ENCODE results near the gene PHF13. TPM values are rescaled to one million over a fixed set of nuclear protein-coding genes. Genes with fewer than 3 reads are reported as not detected.

Gene PHF13
- total RNA-seq, 1 experiment from 2014 or later: 55.8 TPM

GRCh38 chr1:6628971-6629479 is 15.5 kb downstream of the PHF13 start:
- H3K27ac ChIP-seq (ENCODE audit: insufficient read length, low read depth, low read length): no peak overlapping the region
- H2AFZ ChIP-seq (ENCODE audit: low read length): no peak overlapping the region
- no peak overlapping the region for H3K9ac ChIP-seq (ENCODE audit: extremely low read depth, insufficient read length, low read length)
- H3K18ac ChIP-seq (ENCODE audit: insufficient read length, low read depth, low read length): no peak overlapping the region
- TF ChIP-seq, protein P1, sequence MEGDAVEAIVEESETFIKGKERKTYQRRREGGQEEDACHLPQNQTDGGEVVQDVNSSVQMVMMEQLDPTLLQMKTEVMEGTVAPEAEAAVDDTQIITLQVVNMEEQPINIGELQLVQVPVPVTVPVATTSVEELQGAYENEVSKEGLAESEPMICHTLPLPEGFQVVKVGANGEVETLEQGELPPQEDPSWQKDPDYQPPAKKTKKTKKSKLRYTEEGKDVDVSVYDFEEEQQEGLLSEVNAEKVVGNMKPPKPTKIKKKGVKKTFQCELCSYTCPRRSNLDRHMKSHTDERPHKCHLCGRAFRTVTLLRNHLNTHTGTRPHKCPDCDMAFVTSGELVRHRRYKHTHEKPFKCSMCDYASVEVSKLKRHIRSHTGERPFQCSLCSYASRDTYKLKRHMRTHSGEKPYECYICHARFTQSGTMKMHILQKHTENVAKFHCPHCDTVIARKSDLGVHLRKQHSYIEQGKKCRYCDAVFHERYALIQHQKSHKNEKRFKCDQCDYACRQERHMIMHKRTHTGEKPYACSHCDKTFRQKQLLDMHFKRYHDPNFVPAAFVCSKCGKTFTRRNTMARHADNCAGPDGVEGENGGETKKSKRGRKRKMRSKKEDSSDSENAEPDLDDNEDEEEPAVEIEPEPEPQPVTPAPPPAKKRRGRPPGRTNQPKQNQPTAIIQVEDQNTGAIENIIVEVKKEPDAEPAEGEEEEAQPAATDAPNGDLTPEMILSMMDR (conservative IDR thresholded peaks at IDR 0.05): no peak
- Mint-ChIP-seq H3K27me3 (ENCODE audit: low read depth) (no peaks in the 10 kb centered on the region), H3K4me3 (no peak overlapping the region; a peak in 1 of 5 replicates), H3K9me3 (no peaks in the 10 kb centered on the region), H3K36me3 (ENCODE audit: insufficient read depth in 1 of 3, low read depth in 3 of 3) (peaks cover 18 to 66% (median 48%) of the 10 kb centered on the region in 3 experiments), H3K27ac (peak overlapping the region in 1 of 3 experiments; percentile 44; a peak in 1 of 7 replicates), H3K4me1 (peaks cover 4 to 14% of the 10 kb centered on the region in 2 experiments)
- no peaks in the 10 kb centered on the region for H3K27me3 ChIP-seq (ENCODE audit: insufficient read depth, low read length)
- H3K79me2 ChIP-seq (ENCODE audit: insufficient read depth, low read length): 0 out of 2 replicates have a peak, but pooled peaks cover 2% of the 10 kb centered on the region
- H4K5ac ChIP-seq (ENCODE audit: insufficient read length, low read depth, low read length): no peak overlapping the region
- no peak overlapping the region for H2BK5ac ChIP-seq (ENCODE audit: insufficient read length, low read length)
- no peak overlapping the region for H4K91ac ChIP-seq (ENCODE audit: insufficient read length, low read depth, low read length)
- no peak overlapping the region for H3K4ac ChIP-seq (ENCODE audit: low read depth, low read length)
- no peak overlapping the region for H2BK120ac ChIP-seq (ENCODE audit: low read depth, low read length, poor library complexity, severe bottlenecking)
- H2AK5ac ChIP-seq (ENCODE audit: insufficient read length, low read length): no peak overlapping the region
- H3T11ph ChIP-seq (ENCODE audit: low read length): no peak overlapping the region
- H3K23me2 ChIP-seq (ENCODE audit: insufficient read length, low read depth, low read length, poor library complexity, severe bottlenecking): peaks cover 5% of the 10 kb centered on the region
- DNase-seq: no peak
- no peaks in the 10 kb centered on the region for H3K4me1 ChIP-seq (ENCODE audit: insufficient read depth, low read length)
- H3K79me1 ChIP-seq (ENCODE audit: insufficient read depth, low read depth, low read length, poor library complexity, severe bottlenecking): no peaks in the 10 kb centered on the region
- H3K4me2 ChIP-seq (ENCODE audit: insufficient read depth, insufficient read length, low read length): no peak overlapping the region
- H4K8ac ChIP-seq (replicated peaks; ENCODE audit: insufficient read length, low read depth, low read length): no peak overlapping the region
- H4K20me1 ChIP-seq (ENCODE audit: control insufficient read depth, insufficient read depth, insufficient read length): no peaks in the 10 kb centered on the region
- no peak overlapping the region for H2BK12ac ChIP-seq (ENCODE audit: insufficient read length, low read depth, low read length)
- no peak overlapping the region for H3K56ac ChIP-seq (ENCODE audit: insufficient read length, low read depth, low read length)
- WGBS (ENCODE audit: extremely low coverage, insufficient read length, low lambda C conversion rate): no CpG with 5 or more reads among the region's 12 CpGs
- H2BK20ac ChIP-seq (ENCODE audit: low read depth, low read length, poor library complexity, severe bottlenecking): no peak overlapping the region
- no peak overlapping the region for H2BK15ac ChIP-seq (ENCODE audit: low read depth, low read length)
- H3K14ac ChIP-seq (ENCODE audit: insufficient read depth, low read length): no peak overlapping the region; the same call in 1 of the 2 replicates
- no peaks in the 10 kb centered on the region for H3K9me3 ChIP-seq (ENCODE audit: control insufficient read depth, low read depth, low read length)
- H3K23ac ChIP-seq (ENCODE audit: insufficient read length, low read depth, low read length): no peak overlapping the region
